GM18951 (cell line): Measurements from ENCODE around the gene PPARD.
"Not testable (repeated sequence)": the region's sequence is repeated elsewhere in the genome, so short reads cannot be mapped to it uniquely, and the experiment has no call there.

ENCODE experiments used
- POLR2A ChIP-seq: IDR thresholded peaks from 4 replicates; pipeline ENCODE4 v1.6.1; 2011; ENCODE audit warnings: mild to moderate bottlenecking; ENCODE audit not compliant: insufficient read length, insufficient read depth; ENCODE audit errors: extremely low read depth
- in situ Hi-C: fragments of 300-500 bp; cut with MboI; formaldehyde crosslinking; loops from one replicate; pipeline ENCODE4 v1.12.0; 2022; ENCODE audit warnings: low sequenced_read_pairs, mixed read lengths, inconsistent platforms; ENCODE audit not compliant: unreplicated experiment

Gene PPARD

DNA sequence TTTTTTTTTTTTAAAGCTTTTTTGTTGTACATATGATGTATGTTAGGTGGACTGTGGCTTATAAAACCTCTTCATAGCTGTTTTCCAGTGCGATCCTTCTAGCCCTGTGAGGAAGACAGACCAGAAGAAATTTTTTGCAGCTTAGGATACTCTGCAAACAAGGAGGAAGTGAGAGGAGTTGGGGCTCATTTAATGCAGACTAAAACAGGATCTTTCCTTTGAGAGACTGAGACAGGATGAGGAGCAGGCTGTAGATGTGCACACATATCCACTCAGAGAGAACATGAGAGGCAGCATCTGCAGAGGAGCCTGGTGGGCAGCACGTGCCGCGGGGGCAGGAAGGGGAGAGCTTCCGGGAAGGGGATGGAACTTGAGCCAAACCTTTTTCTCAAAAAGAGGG lies 45.7 kb downstream of the PPARD start:
- in situ Hi-C loops, result no loop called here
- TF ChIP-seq POLR2A, result no peak

DNA sequence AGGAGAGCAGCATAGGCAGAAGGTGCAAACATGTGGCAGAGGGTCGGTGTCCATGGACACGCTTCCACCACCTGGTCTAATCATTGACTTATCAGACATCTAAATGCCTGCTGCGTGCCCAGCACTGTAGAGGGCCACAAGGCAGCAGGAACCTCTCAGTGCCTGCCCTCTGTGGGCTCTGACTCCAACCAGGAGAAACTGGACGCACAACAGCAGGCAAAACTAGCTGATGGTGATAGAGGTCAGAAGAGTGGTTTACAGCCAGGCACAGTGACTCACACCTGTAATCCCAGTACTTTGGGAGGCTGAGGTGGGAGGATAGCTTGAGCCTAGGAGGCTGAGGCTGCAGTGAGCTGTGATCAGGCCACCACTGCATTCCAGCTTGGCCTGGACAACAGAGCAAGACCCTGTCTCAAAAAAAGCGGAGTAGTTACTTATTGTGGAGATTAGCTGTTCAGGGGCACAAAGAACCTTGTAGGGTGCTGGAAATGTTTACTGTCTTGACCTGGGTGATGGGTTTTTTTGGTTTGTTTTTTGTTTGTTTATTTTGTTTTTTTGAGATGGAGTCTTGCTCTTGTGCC lies 46.5 kb downstream of the PPARD start:
- in situ Hi-C loops, result no loop called here
- TF ChIP-seq POLR2A, result no peak

DNA sequence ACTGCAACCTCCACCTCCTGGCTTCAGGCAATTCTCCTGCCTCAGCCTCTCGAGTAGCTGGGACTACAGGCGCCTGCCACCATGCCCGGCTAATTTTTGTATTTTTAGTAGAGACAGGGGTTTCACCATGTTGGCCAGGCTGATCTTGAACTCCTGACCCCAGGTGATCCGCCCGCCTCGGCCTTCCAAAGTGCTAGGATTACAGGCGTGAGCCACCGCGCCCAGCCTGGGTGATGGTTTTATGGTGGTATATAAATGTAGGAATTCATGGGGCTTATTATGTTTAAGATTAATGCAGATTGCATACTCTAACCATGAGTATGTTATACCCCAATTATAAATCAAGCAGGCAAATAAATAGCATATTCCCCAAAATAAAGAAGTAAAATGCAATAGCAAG lies 47.0 kb downstream of the PPARD start:
- in situ Hi-C loops, result not testable (repeated sequence)

DNA sequence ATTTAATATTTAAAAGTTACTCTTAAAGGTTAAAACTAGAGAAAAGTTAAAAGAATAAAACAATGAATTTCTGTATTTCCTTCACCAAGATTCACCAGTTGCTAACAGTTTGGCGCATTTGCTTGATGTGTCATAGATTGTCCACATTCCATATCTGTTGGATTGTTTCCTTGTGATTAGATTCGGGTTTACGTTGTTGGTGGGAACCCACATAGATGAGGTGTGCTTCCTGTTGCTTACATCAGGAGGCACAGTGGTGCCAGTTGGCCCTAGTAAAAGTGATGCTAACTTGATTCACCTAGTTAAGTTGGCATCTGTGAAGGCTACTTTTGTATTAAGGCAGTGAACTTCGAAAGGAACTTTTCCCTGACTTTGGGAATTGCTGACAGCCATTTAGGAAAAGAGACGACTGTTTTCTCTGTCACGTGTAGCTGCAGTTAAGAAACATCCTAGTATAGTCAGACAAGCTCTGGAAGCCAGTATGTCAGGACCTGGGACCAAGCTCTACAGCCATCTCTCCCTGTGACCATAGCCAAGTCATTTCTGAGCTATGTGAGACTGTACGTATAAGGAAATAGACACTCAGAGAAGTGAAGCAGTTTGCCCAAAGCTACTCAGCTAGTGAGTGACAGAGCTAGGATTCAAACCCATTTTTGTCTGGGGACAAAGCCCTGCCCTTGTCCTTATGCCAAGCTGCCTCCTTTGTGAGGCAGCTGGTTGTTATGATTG lies 49.0 kb downstream of the PPARD start:
- TF ChIP-seq POLR2A, result no peak
- in situ Hi-C loops, result no loop called here

DNA sequence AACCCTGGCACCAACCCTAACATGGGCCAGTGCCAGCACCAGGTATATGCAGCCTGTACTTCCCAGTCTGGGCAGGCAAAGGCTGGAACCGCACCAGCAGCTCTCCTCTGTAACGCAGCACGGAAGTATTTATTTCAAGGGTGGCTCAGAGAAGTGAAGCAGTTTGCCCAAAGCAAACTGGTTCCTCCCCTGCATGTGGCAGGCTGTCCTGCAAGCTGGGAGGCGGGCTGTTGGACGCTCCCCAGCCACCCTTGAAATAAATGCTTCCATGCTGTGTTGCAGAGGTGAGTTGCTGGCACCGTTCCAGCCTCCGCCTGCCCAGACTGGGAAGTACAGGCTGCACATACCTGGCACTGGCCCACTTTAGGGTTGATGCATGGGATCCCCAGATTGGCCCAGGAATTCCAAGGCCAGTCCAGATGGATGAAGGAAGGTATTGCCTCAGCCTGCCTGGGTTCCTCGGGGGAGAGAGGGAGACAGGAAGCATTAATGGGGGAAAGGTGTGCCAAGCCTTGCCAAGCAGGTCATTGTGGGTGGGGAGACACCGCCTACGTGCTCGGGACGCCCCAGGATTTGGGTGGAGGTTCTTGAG lies 49.8 kb downstream of the PPARD start:
- in situ Hi-C loops, result no loop called here
- no peak for TF ChIP-seq POLR2A

DNA sequence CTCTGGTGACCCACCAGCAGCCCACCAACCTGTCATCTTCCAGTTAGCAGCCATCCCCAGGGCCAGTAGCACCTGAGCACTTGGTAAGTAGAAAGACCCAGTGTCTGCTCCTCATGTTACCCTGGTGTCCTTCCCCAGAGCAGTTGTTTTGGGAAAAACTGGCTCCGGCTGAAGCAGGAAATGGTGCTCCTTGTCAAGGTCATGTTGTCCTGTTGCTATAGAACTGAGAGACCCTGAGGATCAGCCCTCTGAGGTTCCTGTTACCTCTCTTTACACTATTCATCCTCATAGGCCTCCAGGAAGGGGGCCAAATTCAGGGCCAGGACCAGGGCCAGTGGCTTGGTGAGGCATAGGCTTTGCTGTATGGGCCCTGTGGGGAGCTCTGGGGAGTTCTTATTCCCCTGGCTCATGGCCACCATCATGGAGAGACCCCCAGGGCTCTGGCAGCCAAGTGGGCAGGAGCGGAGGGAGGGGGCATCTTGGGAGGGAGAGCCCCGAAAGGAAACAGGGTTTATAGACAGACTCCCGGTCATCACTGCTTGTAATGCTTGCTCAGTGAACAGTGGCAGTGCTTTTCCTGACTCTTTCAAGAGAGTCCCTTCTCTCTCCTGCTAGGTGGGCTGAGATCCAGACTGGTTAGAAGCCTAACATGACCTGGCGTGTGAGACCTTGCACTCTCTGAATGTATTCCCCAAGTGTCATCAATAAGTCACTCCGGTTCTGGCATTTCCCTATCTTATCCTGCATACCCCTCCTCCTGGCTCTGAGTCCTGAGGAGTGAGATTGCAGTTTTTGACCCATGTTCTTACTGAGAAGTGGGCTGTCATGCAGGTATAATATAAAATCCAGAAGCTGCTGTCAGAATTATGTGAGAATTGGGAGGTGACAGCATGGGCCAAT lies 50.7 kb downstream of the PPARD start:
- in situ Hi-C loops, result no loop called here
- no peak for TF ChIP-seq POLR2A

DNA sequence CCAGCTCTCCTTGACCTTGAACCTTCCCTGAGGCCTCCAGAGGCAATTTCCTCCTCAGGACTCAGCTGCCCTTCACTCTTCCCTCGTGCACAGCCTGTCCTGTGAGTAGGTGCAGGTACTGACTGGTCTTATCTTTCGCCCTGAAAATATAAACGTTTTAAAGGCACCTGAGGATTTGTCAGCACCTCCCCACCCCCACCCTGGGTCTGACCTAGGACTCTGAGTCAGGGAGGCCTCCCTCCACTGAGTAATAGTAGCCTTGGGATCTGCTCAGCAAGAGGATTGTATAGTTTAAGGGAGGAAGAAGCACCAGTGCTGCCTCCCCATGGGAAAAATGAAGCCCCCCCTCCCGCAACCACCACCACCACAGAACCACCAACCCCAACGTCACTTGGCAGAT lies 54.6 kb downstream of the PPARD start:
- in situ Hi-C loops, result no loop called here
- no peak for TF ChIP-seq POLR2A

DNA sequence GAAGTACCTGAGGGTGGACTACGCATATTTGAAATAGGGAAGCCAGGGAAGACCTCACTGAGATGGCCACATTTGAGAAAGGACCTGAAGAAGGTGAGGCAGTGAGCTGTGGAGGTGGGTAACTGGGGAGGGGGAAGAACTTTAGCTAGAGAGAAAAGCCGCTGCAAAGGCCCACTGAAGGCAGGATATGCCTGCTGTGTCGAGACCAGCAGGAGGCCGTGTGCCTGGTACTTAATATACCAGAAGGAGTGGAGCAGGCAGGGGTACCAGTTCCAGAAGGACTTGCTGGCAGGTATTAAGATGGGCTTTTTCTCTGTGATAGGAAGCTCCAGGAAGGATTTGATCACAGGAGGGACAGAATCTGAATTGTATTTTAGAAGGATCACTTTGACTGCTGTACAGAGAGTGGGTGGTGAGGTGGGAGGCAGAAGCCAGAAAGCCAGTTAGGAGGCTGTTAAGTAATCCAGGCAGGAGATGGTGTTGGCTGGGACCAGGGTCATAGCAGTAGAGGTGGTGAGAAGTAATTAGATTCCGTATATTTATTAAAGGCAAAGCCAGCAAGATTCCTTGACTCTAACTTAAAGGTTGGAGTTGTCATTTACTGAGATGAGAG lies 55.6 kb downstream of the PPARD start:
- TF ChIP-seq POLR2A, result no peak
- in situ Hi-C loops, result no loop called here

DNA sequence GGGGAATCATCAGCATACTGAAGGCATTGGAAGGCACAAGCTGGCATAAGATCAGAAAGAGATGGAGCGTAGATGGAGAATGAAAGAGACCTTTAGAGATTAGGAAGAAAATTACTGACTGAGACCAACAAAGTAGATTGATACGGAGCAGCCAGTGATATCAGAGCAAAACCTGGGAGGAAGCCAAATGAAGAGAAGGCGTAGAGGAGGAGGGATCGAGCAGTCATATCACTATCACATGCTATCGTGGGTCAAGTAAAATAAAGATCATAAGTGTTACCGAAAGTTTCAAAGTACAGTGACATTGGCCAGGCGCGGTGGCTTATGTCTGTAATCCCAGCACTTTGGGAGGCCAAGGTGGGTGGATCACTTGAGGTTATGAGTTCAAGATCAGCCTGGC lies 56.2 kb downstream of the PPARD start:
- in situ Hi-C loops, result no loop called here

DNA sequence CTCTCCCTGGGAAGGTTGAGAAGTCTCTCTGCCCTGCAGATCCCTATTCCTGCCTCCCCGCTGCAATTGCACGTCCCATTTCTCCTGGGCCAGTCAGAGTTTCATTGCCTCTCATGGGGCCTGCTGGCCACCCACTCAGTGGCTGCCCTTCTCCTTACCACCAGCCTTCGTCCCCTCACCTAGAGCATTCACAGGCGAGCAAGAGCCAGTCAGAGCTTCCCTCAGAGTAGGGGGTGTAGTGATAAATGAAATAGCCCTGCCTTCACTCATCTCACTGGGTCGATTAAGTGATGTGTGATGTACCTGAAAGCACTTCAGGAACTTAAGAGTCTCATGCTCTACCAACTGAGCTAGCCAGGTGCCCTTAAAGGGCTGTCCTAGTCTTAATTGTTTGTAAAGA lies 57.8 kb downstream of the PPARD start:
- TF ChIP-seq POLR2A, result no peak
- in situ Hi-C loops, result loop anchor here (10.0 kb wide), 1 partner anchor 45 kb away; no protein-coding TSS in a partner anchor

More for the DNA sequence above, 56.2 kb downstream of the PPARD start:
- TF ChIP-seq POLR2A, result no peak

DNA sequence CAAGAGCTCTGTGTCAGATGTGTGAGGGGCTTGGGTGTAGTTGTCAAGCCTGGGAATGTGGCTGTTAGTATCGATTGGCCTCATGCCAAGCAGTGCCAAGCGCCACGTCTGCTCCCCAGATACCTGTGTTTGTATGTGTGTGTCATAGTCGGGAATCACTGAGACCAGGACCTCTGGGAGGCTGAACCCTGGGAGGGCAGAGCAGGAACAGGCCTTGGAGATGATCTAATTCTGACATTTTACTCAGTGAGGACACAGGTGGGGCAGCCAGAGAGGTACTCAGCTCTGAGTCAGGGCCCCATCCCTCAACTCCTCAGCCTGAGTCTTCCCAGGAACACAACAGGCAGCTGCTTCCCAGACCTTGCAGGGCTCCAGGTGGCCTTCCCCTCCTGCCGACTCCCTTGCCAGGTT lies 58.5 kb downstream of the PPARD start:
- TF ChIP-seq POLR2A, result no peak
- in situ Hi-C loops, result loop anchor here (10.0 kb wide), 1 partner anchor 46 kb away; no protein-coding TSS in a partner anchor

DNA sequence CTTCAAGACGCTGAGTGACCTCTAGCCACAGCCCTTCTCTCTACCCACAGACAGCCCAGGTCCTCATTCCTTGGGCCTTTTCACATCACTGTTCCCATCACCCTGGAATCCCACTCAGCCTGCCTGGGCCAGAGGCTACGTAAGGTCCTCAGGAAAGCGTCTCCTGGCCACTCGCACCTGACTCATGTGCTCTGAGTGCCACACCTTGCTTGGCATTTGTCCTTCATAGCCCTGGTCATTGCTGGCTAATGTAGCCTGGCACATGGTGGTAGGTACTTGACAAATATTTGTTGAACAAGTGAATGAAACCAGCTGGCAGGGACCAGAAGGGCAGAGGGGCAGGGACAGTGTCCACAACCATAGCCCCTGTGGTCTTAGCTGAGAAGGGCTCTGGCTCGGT lies 59.2 kb downstream of the PPARD start:
- in situ Hi-C loops, result loop anchor here (10.0 kb wide), 1 partner anchor 47 kb away; no protein-coding TSS in a partner anchor
- no peak for TF ChIP-seq POLR2A

DNA sequence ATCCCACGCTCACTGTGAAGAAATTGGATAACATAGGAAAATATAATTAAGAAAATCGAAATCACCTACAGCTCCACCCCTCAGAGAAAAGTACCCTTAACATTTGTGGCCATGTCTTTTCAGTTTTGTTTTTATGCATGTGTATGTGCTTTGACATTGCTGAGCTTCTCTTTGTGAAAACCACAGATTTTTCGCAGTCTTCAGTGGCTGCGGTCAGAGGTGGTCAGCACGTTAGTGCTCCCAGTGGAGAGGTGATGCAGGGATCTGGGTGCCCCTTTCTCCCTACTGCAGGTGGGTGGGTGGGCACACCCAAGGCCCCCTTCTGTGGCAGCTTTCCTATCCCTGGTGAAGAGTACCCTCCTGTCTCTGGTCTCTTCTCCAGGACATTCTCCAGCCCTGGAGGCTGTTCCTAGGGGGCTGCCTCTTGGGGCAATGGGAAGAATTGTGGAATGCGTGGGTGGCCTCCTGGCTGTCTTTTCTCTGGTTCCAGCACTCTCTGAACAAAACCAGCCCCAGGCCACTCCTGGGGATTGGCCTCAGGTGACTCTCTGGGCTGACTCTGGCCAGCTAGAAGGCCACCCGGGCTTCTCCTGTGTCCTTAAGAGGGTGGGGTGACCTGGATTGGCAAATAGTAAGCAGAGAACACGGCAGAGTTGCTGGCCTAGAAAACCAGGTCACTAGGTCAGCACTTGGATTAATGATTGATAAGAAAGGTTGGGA lies 59.9 kb downstream of the PPARD start:
- in situ Hi-C loops, result loop anchor here (10.0 kb wide), 1 partner anchor 47 kb away; no protein-coding TSS in a partner anchor
- no peak for TF ChIP-seq POLR2A
